ENCODE measurements around the gene TSPAN9. TPM values are rescaled to one million over a fixed set of nuclear protein-coding genes. Genes with fewer than 3 reads are reported as not detected.

TSPAN9 gene
- total and polyA plus RNA-seq, 8 donors: 1.4 to 58.3 (median 7.9) TPM

DNA sequence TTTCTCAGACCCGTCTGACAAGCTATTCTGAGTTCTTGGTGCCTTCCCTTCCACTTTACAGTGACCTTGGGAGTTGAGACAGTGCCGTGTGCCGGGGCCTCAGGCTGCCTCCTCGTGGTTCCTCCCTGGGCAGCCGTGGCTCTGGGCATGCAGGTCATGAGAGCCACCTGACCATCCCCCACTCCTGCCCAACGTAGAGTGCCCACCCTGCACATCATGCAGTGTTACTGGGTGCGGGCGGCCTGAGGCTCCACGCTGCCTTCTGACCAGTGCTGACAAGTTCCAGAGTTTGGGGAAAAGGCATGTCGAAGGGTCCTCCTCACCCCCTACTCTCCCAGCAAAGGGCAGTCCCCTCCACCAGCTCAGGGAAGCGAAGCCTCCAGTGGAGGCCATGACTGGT is 190.5 kb downstream of the TSPAN9 start:
- peaks cover 0 to 2% (median under 1%) of the 10 kb centered on the region in 4 donors for H3K4me1 ChIP-seq
- DNase-seq: no peak
- intact Hi-C loops (cut with DNase I; ENCODE audit: low total_unique reads): no loop called here
- H3K27me3 ChIP-seq: no peaks in the 10 kb centered on the region
- no peaks in the 10 kb centered on the region for H3K36me3 ChIP-seq
- H3K9me3 ChIP-seq: no peaks in the 10 kb centered on the region
- 75 to 83% (median 77%) methylated on average over 7 to 11 of the region's 11 CpGs for WGBS, 5 donors
- H3K4me3 ChIP-seq: no peak overlapping the region
- TF ChIP-seq CTCF (IDR thresholded peaks at IDR 0.05) (no peak), POLR2A (IDR thresholded peaks at IDR 0.05) (no peak), POLR2AphosphoS5 (IDR thresholded peaks at IDR 0.05) (no peak), EP300 (IDR thresholded peaks at IDR 0.05) (no peak)
- no peak overlapping the region for H3K27ac ChIP-seq

- TF ChIP-seq EP300 (IDR thresholded peaks at IDR 0.05) (no peak), POLR2AphosphoS5 (IDR thresholded peaks at IDR 0.05) (no peak), POLR2A (IDR thresholded peaks at IDR 0.05) (no peak), CTCF (IDR thresholded peaks at IDR 0.05) (no peak)
- 69 to 89% (median 79%) methylated on average over 11 of the region's 11 CpGs for WGBS, 5 donors
Observed at GRCh38 chr12:3269594-3269993, 192.4 kb downstream of the TSPAN9 start.

GRCh38 chr12:3271146-3271545 is 194.0 kb downstream of the TSPAN9 start:
- intact Hi-C loops (cut with DNase I; ENCODE audit: low total_unique reads): no loop called here
- Histone ChIP-seq H3K4me1 (peaks cover 0 to 13% (median 3%) of the 10 kb centered on the region in 4 donors), H3K27me3 (no peaks in the 10 kb centered on the region), H3K36me3 (no peaks in the 10 kb centered on the region), H3K27ac (no peak overlapping the region), H3K4me3 (no peak overlapping the region), H3K9me3 (no peaks in the 10 kb centered on the region)
- TF ChIP-seq POLR2AphosphoS5 (IDR thresholded peaks at IDR 0.05) (no peak), POLR2A (IDR thresholded peaks at IDR 0.05) (no peak)
- 67 to 96% (median 86%) methylated on average over 1 of the region's 1 CpG for WGBS, 5 donors
- DNase-seq: no peak

More at GRCh38 chr12:3269594-3269993, 192.4 kb downstream of the TSPAN9 start:
- Histone ChIP-seq H3K27me3 (no peaks in the 10 kb centered on the region), H3K4me3 (no peak overlapping the region), H3K36me3 (no peaks in the 10 kb centered on the region), H3K4me1 (peaks cover 0 to 8% (median 3%) of the 10 kb centered on the region in 4 donors), H3K9me3 (no peaks in the 10 kb centered on the region), H3K27ac (no peak overlapping the region)
- intact Hi-C loops (cut with DNase I; ENCODE audit: low total_unique reads): no loop called here
- DNase-seq: no peak

GRCh38 chr12:3271639-3272038 is 194.5 kb downstream of the TSPAN9 start:
- Histone ChIP-seq H3K36me3 (no peaks in the 10 kb centered on the region), H3K4me3 (no peak overlapping the region), H3K27me3 (no peaks in the 10 kb centered on the region), H3K9me3 (no peaks in the 10 kb centered on the region), H3K4me1 (peaks cover 0 to 13% (median 3%) of the 10 kb centered on the region in 4 donors), H3K27ac (no peak overlapping the region)
- 76 to 92% (median 82%) methylated on average over 6 of the region's 6 CpGs for WGBS, 5 donors
- no peak for DNase-seq
- TF ChIP-seq CTCF (IDR thresholded peaks at IDR 0.05) (no peak), POLR2AphosphoS5 (IDR thresholded peaks at IDR 0.05) (no peak), EP300 (IDR thresholded peaks at IDR 0.05) (no peak), POLR2A (IDR thresholded peaks at IDR 0.05) (no peak)
- intact Hi-C loops (cut with DNase I; ENCODE audit: low total_unique reads): no loop called here

DNA sequence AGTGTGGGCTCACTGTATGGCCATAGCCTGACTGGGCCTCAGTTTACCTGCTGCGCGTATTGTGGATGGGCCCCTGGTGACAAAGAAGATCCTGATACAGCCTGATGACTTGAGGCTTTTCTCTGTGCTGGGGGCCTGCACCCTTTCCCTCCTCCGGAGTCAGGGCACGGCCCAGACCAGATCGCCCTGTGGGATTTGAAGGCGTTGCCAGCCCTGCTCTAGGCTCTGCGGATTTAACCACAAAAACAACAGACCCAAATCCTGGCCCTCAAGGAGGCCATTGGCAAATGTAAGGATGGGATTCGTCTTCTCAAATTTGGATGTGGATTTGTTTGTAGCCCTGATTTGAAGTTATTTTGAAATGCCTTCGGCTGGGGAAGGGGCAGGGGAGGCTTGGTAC is 195.8 kb downstream of the TSPAN9 start:
- H3K9me3 ChIP-seq: no peaks in the 10 kb centered on the region
- no peak overlapping the region for H3K27ac ChIP-seq
- peaks cover 0 to 13% (median 5%) of the 10 kb centered on the region in 4 donors for H3K4me1 ChIP-seq
- intact Hi-C loops (cut with DNase I; ENCODE audit: low total_unique reads): no loop called here
- WGBS, 5 donors: 87 to 94% (median 93%) methylated on average over 8 to 9 of the region's 9 CpGs
- no peaks in the 10 kb centered on the region for H3K27me3 ChIP-seq
- H3K4me3 ChIP-seq: no peak overlapping the region
- TF ChIP-seq POLR2AphosphoS5 (IDR thresholded peaks at IDR 0.05): no peak
- TF ChIP-seq POLR2A (IDR thresholded peaks at IDR 0.05): no peak
- no peak for TF ChIP-seq EP300 (IDR thresholded peaks at IDR 0.05)
- no peak for TF ChIP-seq CTCF (IDR thresholded peaks at IDR 0.05)
- no peak for DNase-seq
- no peaks in the 10 kb centered on the region for H3K36me3 ChIP-seq
